HCT116 (cell line): ENCODE measurements around the gene RGL3. TPM values are rescaled to one million over a fixed set of nuclear protein-coding genes. Genes with fewer than 3 reads are reported as not detected.

ENCODE experiments used
- ATAC-seq: fragments of 200-7000 bp; cut with Tn5 transposase; 2 replicates; pipeline ENCODE4 v1.9.1; 2020; ENCODE audit warnings: mild to moderate bottlenecking, moderate library complexity
- BruUV-seq: library from RNA; stranded (reverse); fragments of 400-500 nt; replicated peaks from 2 replicates; lab custom pipeline; 2021; lab: Mats Ljungman, UMichigan
- CTCF ChIA-PET: fragments of 300-600 bp; sonication (Branson Sonifier 250); formaldehyde crosslinking; loops from one replicate; lab custom pipeline; 2021; ENCODE audit warnings: antibody characterized with exemption; lab: Charles Lee
- POLR2A ChIA-PET: fragments of 300-600, 350-600 bp; sonication (Branson Sonifier 250); formaldehyde crosslinking; loops from one replicate; lab custom pipeline; 2021; ENCODE audit warnings: antibody characterized with exemption; lab: Charles Lee
- RAD21 ChIA-PET, 2 experiments: fragments of 300-600 bp; sonication (Branson Sonifier 250); formaldehyde crosslinking; loops; one replicate each; lab custom pipeline; 2023; ENCODE audit warnings: low total read pairs in 2 of 2; ENCODE audit not compliant: uncharacterized antibody in 2 of 2, unreplicated experiment in 2 of 2, low non-redundant PET in 1 of 2; lab: Charles Lee
- DNase-seq: peaks from one replicate; pipeline ENCODE4 v3.0.0-alpha.2; 2010; ENCODE audit warnings: low read depth, low spot score
- H2AFZ ChIP-seq: fragments of 200-600 bp; shearing (Covaris generic), sonication (generic); 2 replicates; pipeline ENCODE4 v1.6.1; 2017; ENCODE audit warnings: low read depth, mixed run types, mixed read lengths, antibody characterized with exemption, low read length; ENCODE audit not compliant: poor library complexity, severe bottlenecking
- H3K27ac ChIP-seq: 2 replicates; pipeline ENCODE4 v1.5.1; 2012; ENCODE audit warnings: low read depth, low read length
- H3K27me3 ChIP-seq: fragments of 200-600 bp; sonication (generic); 2 replicates; pipeline ENCODE4 v1.6.1; 2016; ENCODE audit warnings: mixed run types, low read length, mixed read lengths; ENCODE audit not compliant: insufficient read depth
- H3K36me3 ChIP-seq, 2 experiments: fragments of 200-500 bp in 1 of 2; fragments of 200-600 bp in 1 of 2; sonication (Bioruptor generic) in 1 of 2; sonication (generic) in 1 of 2; 2 replicates each; pipeline versions ENCODE4 v1.5.1 to v1.6.1; 2014 to 2016; ENCODE audit warnings: low read length in 2 of 2, inconsistent platforms in 1 of 2, mixed read lengths in 1 of 2, mixed run types in 1 of 2; ENCODE audit not compliant: insufficient read depth in 2 of 2, control insufficient read depth in 1 of 2
- H3K4me1 ChIP-seq, 2 experiments: fragments of 200-600 bp in 1 of 2; sonication (generic) in 1 of 2; 2 replicates each; pipeline versions ENCODE4 v1.5.1 to v1.6.1; 2012 to 2017; ENCODE audit warnings: low read length in 2 of 2, inconsistent platforms in 1 of 2, mild to moderate bottlenecking in 1 of 2, mixed read lengths in 1 of 2, mixed run types in 1 of 2, moderate library complexity in 1 of 2; ENCODE audit not compliant: insufficient read depth in 2 of 2, control insufficient read depth in 1 of 2
- H3K4me2 ChIP-seq: fragments of 200-600 bp; sonication (generic); 2 replicates; pipeline ENCODE4 v1.6.1; 2017; ENCODE audit warnings: mixed run types, low read length, mixed read lengths
- H3K4me3 ChIP-seq, 2 experiments: fragments of 200-600 bp in 1 of 2; sonication (generic) in 1 of 2; replicated peaks in 1 of 2; 2 replicates each; pipeline ENCODE4 v1.5.1; 2011 to 2016; ENCODE audit warnings: low read length in 2 of 2, control low read depth in 1 of 2, low read depth in 1 of 2, mild to moderate bottlenecking in 1 of 2, mixed read lengths in 1 of 2, mixed run types in 1 of 2
- H3K79me2 ChIP-seq: fragments of 200-600 bp; sonication (generic); 2 replicates; pipeline ENCODE4 v1.6.1; 2017; ENCODE audit warnings: mild to moderate bottlenecking, mixed run types, low read length, moderate library complexity, mixed read lengths; ENCODE audit not compliant: insufficient read depth
- H3K9ac ChIP-seq: fragments of 200-600 bp; sonication (generic); 2 replicates; pipeline ENCODE4 v1.6.1; 2016; ENCODE audit warnings: low read length, mixed read lengths
- H3K9me2 ChIP-seq: fragments of 200-600 bp; sonication (generic), shearing (Covaris generic); 2 replicates; pipeline ENCODE4 v1.6.1; 2017; ENCODE audit warnings: mixed run types, mild to moderate bottlenecking, moderate library complexity; ENCODE audit not compliant: insufficient read depth
- H3K9me3 ChIP-seq, 2 experiments: fragments of 200-500 bp in 1 of 2; fragments of 200-600 bp in 1 of 2; sonication (Bioruptor generic) in 1 of 2; sonication (generic) in 1 of 2; 2 replicates each; pipeline ENCODE4 v1.6.1; 2014 to 2017; ENCODE audit warnings: low read length in 2 of 2, mixed read lengths in 2 of 2, inconsistent platforms in 1 of 2, low read depth in 1 of 2, mild to moderate bottlenecking in 1 of 2, mixed run types in 1 of 2, moderate library complexity in 1 of 2; ENCODE audit not compliant: control insufficient read depth in 1 of 2, insufficient read depth in 1 of 2
- H4K20me1 ChIP-seq: fragments of 200-600 bp; sonication (generic), shearing (Covaris generic); 2 replicates; pipeline ENCODE4 v1.6.1; 2017; ENCODE audit warnings: mixed run types, mild to moderate bottlenecking, moderate library complexity; ENCODE audit not compliant: insufficient read depth
- CBX3 ChIP-seq: IDR thresholded peaks from 2 replicates; pipeline ENCODE4 v1.6.1; 2012; ENCODE audit warnings: low read depth
- CEBPB ChIP-seq: IDR thresholded peaks from 2 replicates; pipeline ENCODE4 v1.6.1; 2012; ENCODE audit warnings: low read depth
- ELF1 ChIP-seq: IDR thresholded peaks from 2 replicates; pipeline ENCODE4 v1.6.1; 2012; ENCODE audit warnings: low read depth, borderline replicate concordance
- EZH2 ChIP-seq: fragments of 200-600 bp; sonication (generic); IDR thresholded peaks from 2 replicates; pipeline ENCODE4 v1.6.1; 2017; ENCODE audit warnings: antibody characterized with exemption, mixed run types
- EZH2phosphoT487 ChIP-seq: fragments of 200-600 bp; IDR thresholded peaks from 2 replicates; pipeline ENCODE4 v1.6.1; 2018; ENCODE audit warnings: antibody characterized with exemption, borderline replicate concordance
- FOSL1 ChIP-seq: IDR thresholded peaks from 2 replicates; pipeline ENCODE4 v1.6.1; 2012; ENCODE audit warnings: low read depth
- JUND ChIP-seq: IDR thresholded peaks from 2 replicates; pipeline ENCODE4 v1.6.1; 2012
- POLR2AphosphoS5 ChIP-seq: IDR thresholded peaks from 2 replicates; pipeline ENCODE4 v1.6.1; 2011; ENCODE audit warnings: mild to moderate bottlenecking, low read depth, low read length, moderate library complexity
- RAD21 ChIP-seq: IDR thresholded peaks from 2 replicates; pipeline ENCODE4 v1.6.1; 2012; ENCODE audit warnings: low read depth, mild to moderate bottlenecking
- SIN3A ChIP-seq: IDR thresholded peaks from 2 replicates; pipeline ENCODE4 v1.6.1; 2012; ENCODE audit warnings: low read depth
- TCF7L2 ChIP-seq: IDR thresholded peaks from 2 replicates; pipeline ENCODE4 v1.7.0; 2011; ENCODE audit warnings: borderline replicate concordance, inconsistent platforms; ENCODE audit not compliant: insufficient read depth, insufficient read length; ENCODE audit errors: extremely low read depth
- YY1 ChIP-seq: IDR thresholded peaks from 2 replicates; pipeline ENCODE4 v1.6.1; 2011; ENCODE audit warnings: low read length, low read depth, moderate library complexity, mild to moderate bottlenecking; ENCODE audit not compliant: insufficient replicate concordance; ENCODE audit errors: extremely low read depth
- intact Hi-C: fragments of 100-400 bp; cut with micrococcal nuclease; formaldehyde crosslinking; loops from 2 replicates; pipeline ENCODE4 v1.10.0; 2022
- total RNA-seq: library from RNA; stranded (reverse); gene quantifications from one replicate; pipeline ENCODE4 v1.2.1, GENCODE V29; 2021; ENCODE audit not compliant: unreplicated experiment
- TF ChIP-seq, protein P1 (sequence below): IDR thresholded peaks from 2 replicates; pipeline ENCODE4 v1.6.1; 2011; ENCODE audit warnings: mild to moderate bottlenecking, low read length, moderate library complexity; ENCODE audit not compliant: insufficient replicate concordance; ENCODE audit errors: extremely low read depth
- TF ChIP-seq, protein P2 (sequence below): IDR thresholded peaks from 2 replicates; pipeline ENCODE4 v1.6.1; 2012
- TF ChIP-seq, protein P3 (sequence below), 3 experiments: fragments of 200-600 bp in 1 of 3; sonication (generic) in 1 of 3; IDR thresholded peaks in 2 of 3; conservative IDR thresholded peaks in 1 of 3; 2 replicates each; pipeline ENCODE4 v1.5.1; 2012 to 2017; ENCODE audit warnings: low read depth in 2 of 3, low read length in 2 of 3, antibody characterized with exemption in 1 of 3, borderline replicate concordance in 1 of 3, control low read depth in 1 of 3, mild to moderate bottlenecking in 1 of 3, mixed read lengths in 1 of 3, mixed run types in 1 of 3, moderate library complexity in 1 of 3; ENCODE audit not compliant: insufficient read depth in 1 of 3
- TF ChIP-seq, protein P4 (sequence below): IDR thresholded peaks from 2 replicates; pipeline ENCODE4 v1.6.1; 2012
- TF ChIP-seq, protein P5 (sequence below): IDR thresholded peaks from 2 replicates; pipeline ENCODE4 v1.6.1; 2012; ENCODE audit warnings: low read depth

Gene RGL3
- total RNA-seq, 1 experiment from 2014 or later: 99.2 TPM

DNA sequence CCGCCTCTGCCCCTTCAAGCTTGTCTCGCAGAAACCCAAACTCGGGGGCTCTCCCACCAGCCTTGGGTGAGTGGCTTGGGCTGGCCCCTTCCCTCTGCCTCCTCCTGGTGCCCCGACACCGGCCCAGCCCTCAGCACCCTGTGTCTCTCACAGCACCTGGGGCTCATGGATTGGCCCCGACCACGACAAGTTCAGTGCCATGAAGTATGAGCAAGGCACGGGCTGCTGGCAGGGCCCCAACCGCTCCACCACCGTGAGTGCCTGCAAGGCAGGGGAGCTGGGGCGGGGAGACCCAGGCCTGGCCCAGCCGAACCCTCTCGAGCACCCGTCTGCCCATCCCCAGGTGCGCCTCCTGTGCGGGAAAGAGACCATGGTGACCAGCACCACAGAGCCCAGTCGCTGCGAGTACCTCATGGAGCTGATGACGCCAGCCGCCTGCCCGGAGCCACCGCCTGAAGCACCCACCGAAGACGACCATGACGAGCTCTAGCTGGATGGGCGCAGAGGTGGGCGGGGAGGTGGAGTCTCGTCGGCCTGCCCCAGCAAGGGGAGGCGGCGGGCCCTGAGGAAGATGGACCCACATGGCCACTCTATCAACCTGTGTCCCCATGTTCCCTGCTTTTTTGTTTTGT, 29.9 kb upstream of the RGL3 start:
- Histone ChIP-seq H3K27ac (no peak overlapping the region; the same call in 1 of the 2 replicates), H4K20me1 (no peaks in the 10 kb centered on the region), H3K4me3 (no peak overlapping the region), H3K9me3 (no peaks in the 10 kb centered on the region), H3K4me1 (no peaks in the 10 kb centered on the region), H3K9me2 (no peaks in the 10 kb centered on the region), H3K79me2 (peaks cover 7% of the 10 kb centered on the region; the same call in 1 of the 2 replicates), H2AFZ (no peak overlapping the region), H3K27me3 (no peaks in the 10 kb centered on the region), H3K9ac (no peak overlapping the region), H3K4me2 (no peak overlapping the region), H3K36me3 (peaks cover 16 to 35% of the 10 kb centered on the region in 2 experiments; a peak in 3 of 4 replicates)
- ChIA-PET CTCF (interaction anchor here (1.3 kb wide), 1 partner anchor 66 kb away, joined by 3 read pairs; no protein-coding TSS in a partner anchor), RAD21 (no interaction called here), POLR2A (interaction anchor here (1.4 kb wide), 1 partner anchor 74 kb away, joined by 3 read pairs; the partner anchor contains the start of gene SWSAP1)
- DNase-seq (no peak), ATAC-seq (no peak)
- TSS peak; percentile 54 for BruUV-seq
- TF ChIP-seq CEBPB: no peak
- no peak for TF ChIP-seq EZH2
- TF ChIP-seq TCF7L2: no peak
- TF ChIP-seq, protein P1, sequence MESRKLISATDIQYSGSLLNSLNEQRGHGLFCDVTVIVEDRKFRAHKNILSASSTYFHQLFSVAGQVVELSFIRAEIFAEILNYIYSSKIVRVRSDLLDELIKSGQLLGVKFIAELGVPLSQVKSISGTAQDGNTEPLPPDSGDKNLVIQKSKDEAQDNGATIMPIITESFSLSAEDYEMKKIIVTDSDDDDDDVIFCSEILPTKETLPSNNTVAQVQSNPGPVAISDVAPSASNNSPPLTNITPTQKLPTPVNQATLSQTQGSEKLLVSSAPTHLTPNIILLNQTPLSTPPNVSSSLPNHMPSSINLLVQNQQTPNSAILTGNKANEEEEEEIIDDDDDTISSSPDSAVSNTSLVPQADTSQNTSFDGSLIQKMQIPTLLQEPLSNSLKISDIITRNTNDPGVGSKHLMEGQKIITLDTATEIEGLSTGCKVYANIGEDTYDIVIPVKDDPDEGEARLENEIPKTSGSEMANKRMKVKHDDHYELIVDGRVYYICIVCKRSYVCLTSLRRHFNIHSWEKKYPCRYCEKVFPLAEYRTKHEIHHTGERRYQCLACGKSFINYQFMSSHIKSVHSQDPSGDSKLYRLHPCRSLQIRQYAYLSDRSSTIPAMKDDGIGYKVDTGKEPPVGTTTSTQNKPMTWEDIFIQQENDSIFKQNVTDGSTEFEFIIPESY: no peak
- no peak for TF ChIP-seq YY1
- TF ChIP-seq EZH2phosphoT487: no peak
- no peak for TF ChIP-seq JUND
- TF ChIP-seq, protein P2, sequence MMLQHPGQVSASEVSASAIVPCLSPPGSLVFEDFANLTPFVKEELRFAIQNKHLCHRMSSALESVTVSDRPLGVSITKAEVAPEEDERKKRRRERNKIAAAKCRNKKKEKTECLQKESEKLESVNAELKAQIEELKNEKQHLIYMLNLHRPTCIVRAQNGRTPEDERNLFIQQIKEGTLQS: no peak
- no peak for TF ChIP-seq RAD21
- TF ChIP-seq, protein P3, sequence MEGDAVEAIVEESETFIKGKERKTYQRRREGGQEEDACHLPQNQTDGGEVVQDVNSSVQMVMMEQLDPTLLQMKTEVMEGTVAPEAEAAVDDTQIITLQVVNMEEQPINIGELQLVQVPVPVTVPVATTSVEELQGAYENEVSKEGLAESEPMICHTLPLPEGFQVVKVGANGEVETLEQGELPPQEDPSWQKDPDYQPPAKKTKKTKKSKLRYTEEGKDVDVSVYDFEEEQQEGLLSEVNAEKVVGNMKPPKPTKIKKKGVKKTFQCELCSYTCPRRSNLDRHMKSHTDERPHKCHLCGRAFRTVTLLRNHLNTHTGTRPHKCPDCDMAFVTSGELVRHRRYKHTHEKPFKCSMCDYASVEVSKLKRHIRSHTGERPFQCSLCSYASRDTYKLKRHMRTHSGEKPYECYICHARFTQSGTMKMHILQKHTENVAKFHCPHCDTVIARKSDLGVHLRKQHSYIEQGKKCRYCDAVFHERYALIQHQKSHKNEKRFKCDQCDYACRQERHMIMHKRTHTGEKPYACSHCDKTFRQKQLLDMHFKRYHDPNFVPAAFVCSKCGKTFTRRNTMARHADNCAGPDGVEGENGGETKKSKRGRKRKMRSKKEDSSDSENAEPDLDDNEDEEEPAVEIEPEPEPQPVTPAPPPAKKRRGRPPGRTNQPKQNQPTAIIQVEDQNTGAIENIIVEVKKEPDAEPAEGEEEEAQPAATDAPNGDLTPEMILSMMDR (IDR thresholded peaks at IDR 0.05 in 2 of 3, conservative IDR thresholded peaks at IDR 0.05 in 1 of 3; ENCODE audit: borderline replicate concordance in 1 of 3, insufficient read depth in 1 of 3, low read depth in 2 of 3, low read length in 2 of 3): no peak
- TF ChIP-seq ELF1: no peak
- no peak for TF ChIP-seq POLR2AphosphoS5
- TF ChIP-seq FOSL1: no peak
- TF ChIP-seq, protein P4, sequence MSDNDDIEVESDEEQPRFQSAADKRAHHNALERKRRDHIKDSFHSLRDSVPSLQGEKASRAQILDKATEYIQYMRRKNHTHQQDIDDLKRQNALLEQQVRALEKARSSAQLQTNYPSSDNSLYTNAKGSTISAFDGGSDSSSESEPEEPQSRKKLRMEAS: no peak
- TF ChIP-seq SIN3A: no peak
- TF ChIP-seq, protein P5, sequence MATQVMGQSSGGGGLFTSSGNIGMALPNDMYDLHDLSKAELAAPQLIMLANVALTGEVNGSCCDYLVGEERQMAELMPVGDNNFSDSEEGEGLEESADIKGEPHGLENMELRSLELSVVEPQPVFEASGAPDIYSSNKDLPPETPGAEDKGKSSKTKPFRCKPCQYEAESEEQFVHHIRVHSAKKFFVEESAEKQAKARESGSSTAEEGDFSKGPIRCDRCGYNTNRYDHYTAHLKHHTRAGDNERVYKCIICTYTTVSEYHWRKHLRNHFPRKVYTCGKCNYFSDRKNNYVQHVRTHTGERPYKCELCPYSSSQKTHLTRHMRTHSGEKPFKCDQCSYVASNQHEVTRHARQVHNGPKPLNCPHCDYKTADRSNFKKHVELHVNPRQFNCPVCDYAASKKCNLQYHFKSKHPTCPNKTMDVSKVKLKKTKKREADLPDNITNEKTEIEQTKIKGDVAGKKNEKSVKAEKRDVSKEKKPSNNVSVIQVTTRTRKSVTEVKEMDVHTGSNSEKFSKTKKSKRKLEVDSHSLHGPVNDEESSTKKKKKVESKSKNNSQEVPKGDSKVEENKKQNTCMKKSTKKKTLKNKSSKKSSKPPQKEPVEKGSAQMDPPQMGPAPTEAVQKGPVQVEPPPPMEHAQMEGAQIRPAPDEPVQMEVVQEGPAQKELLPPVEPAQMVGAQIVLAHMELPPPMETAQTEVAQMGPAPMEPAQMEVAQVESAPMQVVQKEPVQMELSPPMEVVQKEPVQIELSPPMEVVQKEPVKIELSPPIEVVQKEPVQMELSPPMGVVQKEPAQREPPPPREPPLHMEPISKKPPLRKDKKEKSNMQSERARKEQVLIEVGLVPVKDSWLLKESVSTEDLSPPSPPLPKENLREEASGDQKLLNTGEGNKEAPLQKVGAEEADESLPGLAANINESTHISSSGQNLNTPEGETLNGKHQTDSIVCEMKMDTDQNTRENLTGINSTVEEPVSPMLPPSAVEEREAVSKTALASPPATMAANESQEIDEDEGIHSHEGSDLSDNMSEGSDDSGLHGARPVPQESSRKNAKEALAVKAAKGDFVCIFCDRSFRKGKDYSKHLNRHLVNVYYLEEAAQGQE: no peak
- TF ChIP-seq CBX3: no peak
- intact Hi-C loops: no loop called here
